Trophoblast cell (in vitro differentiated cells and primary cell): Measurements from ENCODE around the gene STK33.

Experiments
- DNase-seq, 2 donors: peaks; one replicate each; pipeline ENCODE4 v3.0.0-alpha.2; 2016
- H2AFZ ChIP-seq: 2 replicates; pipeline ENCODE4 v1.6.1; 2013; ENCODE audit warnings: low read length, moderate library complexity, mild to moderate bottlenecking; ENCODE audit not compliant: insufficient read depth, poor library complexity
- H2AK5ac ChIP-seq: 2 replicates; pipeline ENCODE4 v1.6.1; 2013; ENCODE audit warnings: mild to moderate bottlenecking, low read length
- H2BK120ac ChIP-seq: 2 replicates; pipeline ENCODE4 v1.6.1; 2013; ENCODE audit warnings: low read length, mild to moderate bottlenecking, moderate library complexity; ENCODE audit not compliant: insufficient read depth, poor library complexity
- H2BK12ac ChIP-seq: 2 replicates; pipeline ENCODE4 v1.6.1; 2013; ENCODE audit warnings: mild to moderate bottlenecking, low read length, moderate library complexity
- H2BK5ac ChIP-seq: 2 replicates; pipeline ENCODE4 v1.6.1; 2013; ENCODE audit warnings: low read length, low read depth, moderate library complexity, mild to moderate bottlenecking; ENCODE audit not compliant: poor library complexity
- H3K14ac ChIP-seq: 2 replicates; pipeline ENCODE4 v1.6.1; 2013; ENCODE audit warnings: mild to moderate bottlenecking, low read length
- H3K18ac ChIP-seq: 2 replicates; pipeline ENCODE4 v1.6.1; 2013; ENCODE audit warnings: mild to moderate bottlenecking, low read length
- H3K23ac ChIP-seq: 2 replicates; pipeline ENCODE4 v1.6.1; 2013; ENCODE audit warnings: low read length
- H3K27ac ChIP-seq: 2 replicates; pipeline ENCODE4 v1.5.1; 2013; ENCODE audit warnings: low read depth, mild to moderate bottlenecking, inconsistent platforms, low read length, moderate library complexity
- H3K27me3 ChIP-seq: 2 replicates; pipeline ENCODE4 v1.6.1; 2013; ENCODE audit warnings: inconsistent platforms, mild to moderate bottlenecking, low read length, moderate library complexity; ENCODE audit not compliant: insufficient read depth
- H3K36me3 ChIP-seq, 2 experiments: 1 replicate in 1 of 2; 2 replicates in 1 of 2; pipeline ENCODE4 v1.6.1; 2013; ENCODE audit warnings: low read length in 2 of 2, mild to moderate bottlenecking in 2 of 2, moderate library complexity in 1 of 2; ENCODE audit not compliant: insufficient read depth in 2 of 2, control insufficient read depth in 1 of 2
- H3K4ac ChIP-seq: 2 replicates; pipeline ENCODE4 v1.6.1; 2013; ENCODE audit warnings: low read depth, mild to moderate bottlenecking, low read length, moderate library complexity
- H3K4me1 ChIP-seq, 2 experiments: 1 replicate in 1 of 2; 2 replicates in 1 of 2; pipeline ENCODE4 v1.6.1; 2013; ENCODE audit warnings: low read length in 2 of 2, mild to moderate bottlenecking in 2 of 2, moderate library complexity in 1 of 2; ENCODE audit not compliant: insufficient read depth in 2 of 2, control insufficient read depth in 1 of 2
- H3K4me2 ChIP-seq: 2 replicates; pipeline ENCODE4 v1.6.1; 2013; ENCODE audit warnings: inconsistent platforms, mild to moderate bottlenecking, low read length, moderate library complexity
- H3K4me3 ChIP-seq: 2 replicates; pipeline ENCODE4 v1.5.1; 2013; ENCODE audit warnings: mild to moderate bottlenecking, low read depth, low read length, inconsistent platforms
- H3K79me1 ChIP-seq: one replicate; pipeline ENCODE4 v1.6.1; 2013; ENCODE audit warnings: low read length
- H3K79me2 ChIP-seq: 2 replicates; pipeline ENCODE4 v1.6.1; 2013; ENCODE audit warnings: low read length, mild to moderate bottlenecking; ENCODE audit not compliant: control insufficient read depth, insufficient read depth, poor library complexity
- H3K9ac ChIP-seq: 2 replicates; pipeline ENCODE4 v1.6.1; 2013; ENCODE audit warnings: mild to moderate bottlenecking, low read length
- H3K9me3 ChIP-seq: 2 replicates; pipeline ENCODE4 v1.6.1; 2013; ENCODE audit warnings: low read depth, mild to moderate bottlenecking, control low read depth, inconsistent platforms, low read length; ENCODE audit not compliant: insufficient read depth
- H4K12ac ChIP-seq: 2 replicates; pipeline ENCODE4 v1.6.1; 2013; ENCODE audit warnings: low read depth, mild to moderate bottlenecking, low read length, moderate library complexity
- H4K8ac ChIP-seq: 2 replicates; pipeline ENCODE4 v1.6.1; 2013; ENCODE audit warnings: low read depth, mild to moderate bottlenecking, low read length, moderate library complexity
- H4K91ac ChIP-seq: one replicate; pipeline ENCODE4 v1.6.1; 2013; ENCODE audit warnings: low read depth, mild to moderate bottlenecking, low read length, moderate library complexity
- WGBS: extraction: QIAGEN DNeasy Blood & Tissue Kit; methylation state at CpG from one replicate; pipeline ENCODE4 v1.1.7; 2013; ENCODE audit warnings: missing lambda C conversion rate; ENCODE audit not compliant: insufficient read length, insufficient coverage; ENCODE audit errors: extremely low coverage; 5-methylcytosine and 5-hydroxymethylcytosine counted together

STK33 gene

DNA sequence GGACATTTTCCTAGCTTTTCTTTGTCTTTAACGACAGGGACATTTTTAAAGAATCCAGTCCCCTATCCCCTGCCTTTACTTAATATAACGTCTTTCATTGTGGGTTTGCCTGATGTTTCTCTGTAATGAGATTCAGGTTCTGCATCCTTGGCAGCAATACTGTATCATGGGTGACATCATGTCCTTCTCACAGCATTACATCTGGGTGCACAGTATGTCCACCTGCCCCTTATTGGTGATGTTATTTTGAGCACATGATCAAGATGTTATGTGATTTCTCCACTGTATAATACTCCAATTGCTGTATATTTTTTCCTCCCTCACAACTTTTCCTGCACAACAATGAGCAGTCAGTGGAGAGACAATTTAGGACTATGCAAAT, 9.7 kb upstream of the STK33 start:
- no peak overlapping the region for H4K12ac ChIP-seq

GRCh38 chr11:8601376-8602133, 7.5 kb upstream of the STK33 start:
- Histone ChIP-seq H3K4me2 (no peak overlapping the region), H4K8ac (no peak overlapping the region), H3K9me3 (no peaks in the 10 kb centered on the region), H3K23ac (no peak overlapping the region), H2AK5ac (no peak overlapping the region), H3K4me1 (no peaks in the 10 kb centered on the region), H3K79me1 (no peaks in the 10 kb centered on the region), H2BK120ac (no peak overlapping the region), H3K14ac (no peak overlapping the region), H2BK12ac (no peak overlapping the region), H3K18ac (no peak overlapping the region), H3K27ac (no peak overlapping the region), H3K79me2 (no peaks in the 10 kb centered on the region), H4K12ac (no peak overlapping the region), H2BK5ac (no peak overlapping the region), H3K36me3 (no peaks in the 10 kb centered on the region), H3K4me3 (no peak overlapping the region), H3K27me3 (no peaks in the 10 kb centered on the region), H2AFZ (no peak overlapping the region), H3K4ac (no peak overlapping the region), H4K91ac (no peak overlapping the region), H3K9ac (no peak overlapping the region)
- no CpG with 5 or more reads among the region's 9 CpGs for WGBS
- DNase-seq = no peak

More for the DNA sequence above, 9.7 kb upstream of the STK33 start:
- Histone ChIP-seq H2BK12ac (no peak overlapping the region), H3K18ac (no peak overlapping the region), H3K9ac (no peak overlapping the region), H4K91ac (no peak overlapping the region), H4K8ac (no peak overlapping the region), H2AK5ac (no peak overlapping the region), H2BK5ac (no peak overlapping the region), H2BK120ac (no peak overlapping the region), H3K27me3 (no peaks in the 10 kb centered on the region), H3K4me2 (no peak overlapping the region), H3K4me1 (no peaks in the 10 kb centered on the region), H3K23ac (no peak overlapping the region), H3K27ac (no peak overlapping the region), H3K9me3 (no peaks in the 10 kb centered on the region), H3K4ac (no peak overlapping the region), H3K79me1 (no peaks in the 10 kb centered on the region), H3K4me3 (no peak overlapping the region), H3K36me3 (no peaks in the 10 kb centered on the region), H3K14ac (no peak overlapping the region), H3K79me2 (no peaks in the 10 kb centered on the region), H2AFZ (no peak overlapping the region)
- no CpG with 5 or more reads among the region's 2 CpGs for WGBS
- DNase-seq = no peak

DNA sequence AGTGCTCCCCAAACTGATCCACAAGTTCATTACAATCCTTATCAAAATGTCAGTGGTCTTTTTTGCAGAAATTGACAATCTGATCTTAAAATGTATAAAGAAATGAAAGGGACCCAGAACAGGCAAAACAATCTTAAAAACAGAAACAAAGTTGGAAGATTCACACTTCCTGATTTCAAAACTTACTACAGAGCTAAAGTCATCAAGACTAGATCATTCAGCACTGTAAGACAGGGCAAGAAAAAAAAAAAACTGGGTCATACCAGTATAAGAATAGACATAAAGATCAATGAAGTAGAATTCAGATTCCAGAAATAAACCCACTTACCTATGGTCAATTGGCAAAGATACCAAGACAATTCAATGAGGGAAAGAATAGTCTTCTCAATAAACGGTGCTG, 4.5 kb upstream of the STK33 start:
- H4K91ac ChIP-seq = no peak overlapping the region
- no peaks in the 10 kb centered on the region for H3K79me1 ChIP-seq
- H3K4me2 ChIP-seq = no peak overlapping the region
- no peak overlapping the region for H2BK120ac ChIP-seq
- H3K14ac ChIP-seq = no peak overlapping the region
- no peak overlapping the region for H2BK5ac ChIP-seq
- no peak overlapping the region for H3K4ac ChIP-seq
- H3K36me3 ChIP-seq = no peaks in the 10 kb centered on the region
- no peaks in the 10 kb centered on the region for H3K9me3 ChIP-seq
- no peak for DNase-seq
- H4K8ac ChIP-seq = no peak overlapping the region
- no peak overlapping the region for H3K9ac ChIP-seq
- H2AFZ ChIP-seq = no peak overlapping the region
- H3K4me3 ChIP-seq = no peak overlapping the region
- H3K27me3 ChIP-seq = peaks cover 14% of the 10 kb centered on the region
- no peak overlapping the region for H3K18ac ChIP-seq
- H3K79me2 ChIP-seq = no peaks in the 10 kb centered on the region
- no CpG with 5 or more reads among the region's 1 CpG for WGBS
- no peak overlapping the region for H2BK12ac ChIP-seq
- H3K27ac ChIP-seq = no peak overlapping the region
- no peak overlapping the region for H3K23ac ChIP-seq
- H3K4me1 ChIP-seq = peaks cover 5 to 9% of the 10 kb centered on the region in 2 experiments
- no peak overlapping the region for H4K12ac ChIP-seq
- no peak overlapping the region for H2AK5ac ChIP-seq

GRCh38 chr11:8597182-8597581, 3.2 kb upstream of the STK33 start:
- no peak overlapping the region for H4K8ac ChIP-seq
- no peak overlapping the region for H2BK5ac ChIP-seq
- H3K4me1 ChIP-seq = peaks cover 5 to 9% of the 10 kb centered on the region in 2 experiments
- no peak overlapping the region for H2AK5ac ChIP-seq
- peaks cover 16% of the 10 kb centered on the region for H3K27me3 ChIP-seq
- H3K79me2 ChIP-seq = no peaks in the 10 kb centered on the region
- no peak overlapping the region for H2BK120ac ChIP-seq
- H3K18ac ChIP-seq = no peak overlapping the region
- no peaks in the 10 kb centered on the region for H3K9me3 ChIP-seq
- no peaks in the 10 kb centered on the region for H3K36me3 ChIP-seq
- no peak overlapping the region for H3K23ac ChIP-seq
- no CpG with 5 or more reads among the region's 3 CpGs for WGBS
- no peak overlapping the region for H3K4ac ChIP-seq
- H3K79me1 ChIP-seq = no peaks in the 10 kb centered on the region
- H3K9ac ChIP-seq = no peak overlapping the region
- no peak overlapping the region for H4K91ac ChIP-seq
- no peak overlapping the region for H2BK12ac ChIP-seq
- H3K27ac ChIP-seq = no peak overlapping the region
- no peak overlapping the region for H2AFZ ChIP-seq
- no peak overlapping the region for H4K12ac ChIP-seq
- no peak overlapping the region for H3K4me2 ChIP-seq
- no peak overlapping the region for H3K4me3 ChIP-seq
- DNase-seq = peak in 1 of 2 donors; percentile 20
- H3K14ac ChIP-seq = no peak overlapping the region
